ENCODE data around the gene ARHGAP10.

- TF ChIP-seq CTCF (IDR thresholded peaks at IDR 0.05) (no peak), EZH2phosphoT487 (IDR thresholded peaks at IDR 0.05) (no peak)
These were observed 28.3 kb downstream of the ARHGAP10 start for GRCh38 chr4:147760176-147760575.

Measured in neural progenitor cell (in vitro differentiated cells).